Mesodermal cell (in vitro differentiated cells): ENCODE results near the gene RBMX2.

ENCODE experiments used
- H3K27ac ChIP-seq: 2 replicates; pipeline ENCODE4 v1.7.0; 2013; ENCODE audit warnings: mild to moderate bottlenecking, low read depth, low read length, moderate library complexity; ENCODE audit not compliant: severe bottlenecking
- H3K36me3 ChIP-seq: 2 replicates; pipeline ENCODE4 v1.7.1; 2013; ENCODE audit warnings: mild to moderate bottlenecking, low read length, moderate library complexity; ENCODE audit not compliant: control insufficient read depth, insufficient read depth
- H3K4me1 ChIP-seq: one replicate; pipeline ENCODE4 v1.7.1; 2013; ENCODE audit warnings: mild to moderate bottlenecking, low read length; ENCODE audit not compliant: insufficient read depth, control insufficient read depth, poor library complexity, severe bottlenecking
- H3K4me3 ChIP-seq: 2 replicates; pipeline ENCODE4 v1.7.0; 2013; ENCODE audit warnings: low read length, control low read depth, mild to moderate bottlenecking; ENCODE audit not compliant: insufficient read depth, poor library complexity, severe bottlenecking; ENCODE audit errors: extremely low read depth
- H3K9me3 ChIP-seq: 2 replicates; pipeline ENCODE4 v1.7.1; 2013; ENCODE audit warnings: mild to moderate bottlenecking, low read length, moderate library complexity; ENCODE audit not compliant: control insufficient read depth
- WGBS, 2 experiments: methylation state at CpG; one replicate each; pipeline ENCODE4 v1.1.5; 2013; ENCODE audit warnings: missing lambda C conversion rate in 2 of 2; ENCODE audit not compliant: insufficient coverage in 2 of 2; 5-methylcytosine and 5-hydroxymethylcytosine counted together

The RBMX2 gene

DNA sequence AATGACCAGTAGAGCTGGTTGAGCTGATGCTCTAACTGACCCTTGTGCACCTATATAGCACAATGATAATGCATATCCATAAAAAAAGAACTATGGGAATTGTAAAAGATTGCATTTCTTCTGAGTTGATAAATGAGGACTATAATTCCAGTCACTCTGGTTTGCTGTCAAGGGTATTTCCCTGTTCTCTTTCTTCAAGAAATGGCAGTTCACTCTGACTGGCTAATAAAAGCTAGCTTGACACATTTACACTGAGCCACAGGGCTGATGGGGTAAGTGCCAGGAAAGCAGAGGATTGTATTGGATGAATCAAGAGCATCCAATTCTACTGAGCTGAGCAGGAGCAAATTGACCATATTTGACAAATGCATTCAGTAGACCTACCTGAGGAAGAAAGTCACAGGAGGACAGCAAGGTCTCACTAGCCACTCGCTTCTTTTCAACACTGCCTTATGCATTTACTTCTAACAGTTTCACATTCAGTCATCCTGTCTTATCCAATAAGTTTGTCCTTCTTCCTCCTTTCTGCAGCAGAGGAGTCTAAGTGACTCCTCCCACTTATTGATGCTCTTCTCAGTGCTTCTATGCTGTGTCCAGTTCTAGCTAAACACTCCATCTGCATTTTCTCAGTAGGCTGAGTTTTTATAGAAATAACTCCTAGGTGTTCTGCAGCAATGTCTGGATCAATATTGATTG is 43.0 kb downstream of the RBMX2 start:
- Histone ChIP-seq H3K9me3 (no peaks in the 10 kb centered on the region), H3K27ac (no peak overlapping the region), H3K36me3 (no peaks in the 10 kb centered on the region), H3K4me1 (no peaks in the 10 kb centered on the region), H3K4me3 (no peak overlapping the region)
- 80 to 86% methylated on average over 1 of the region's 1 CpG for WGBS, 2 experiments

DNA sequence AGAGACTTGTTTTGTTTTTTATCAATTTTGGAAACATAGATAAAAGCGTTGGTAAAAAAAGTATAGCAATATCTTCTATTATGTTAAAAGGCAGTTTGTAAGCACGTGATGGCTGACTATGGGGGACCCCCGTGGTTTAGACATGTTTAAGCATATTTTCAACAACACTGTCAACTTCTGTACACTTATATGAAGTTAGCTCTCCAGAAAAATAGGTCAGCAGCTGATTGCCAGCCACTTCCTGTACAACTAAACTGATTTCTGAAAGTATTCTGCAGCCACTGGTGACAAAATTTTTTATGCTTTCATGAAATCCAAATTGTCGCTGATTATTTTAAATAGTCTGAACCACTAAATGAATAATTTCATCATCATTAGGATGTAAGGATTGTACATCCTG is 45.2 kb downstream of the RBMX2 start:
- no peaks in the 10 kb centered on the region for H3K4me1 ChIP-seq
- no peaks in the 10 kb centered on the region for H3K9me3 ChIP-seq
- no CpG with 5 or more reads among the region's 4 CpGs for WGBS, 2 experiments
- H3K4me3 ChIP-seq: no peak overlapping the region
- no peak overlapping the region for H3K27ac ChIP-seq
- H3K36me3 ChIP-seq: no peaks in the 10 kb centered on the region
